Cardiac muscle cell (in vitro differentiated cells and primary cell): ENCODE results near the gene DDX10. TPM values are rescaled to one million over a fixed set of nuclear protein-coding genes. Genes with fewer than 3 reads are reported as not detected.

Source experiments
- DNase-seq, 2 donors: peaks; one replicate each; pipeline versions ENCODE4 v3.0.0 to v3.0.0-alpha.2; 2010 to 2017; ENCODE audit warnings: low read depth in 1 of 2, low spot score in 1 of 2
- H3K27ac ChIP-seq: fragments of 200-600 bp; sonication (generic); 2 replicates; pipeline ENCODE4 v1.5.1; 2016
- H3K27me3 ChIP-seq: fragments of 200-600 bp; sonication (generic); 2 replicates; pipeline ENCODE4 v1.6.0; 2016; ENCODE audit warnings: control low read depth
- H3K36me3 ChIP-seq: fragments of 200-600 bp; sonication (generic); 2 replicates; pipeline ENCODE4 v1.5.1; 2016; ENCODE audit warnings: control low read depth
- H3K4me1 ChIP-seq: fragments of 200-600 bp; sonication (generic); 2 replicates; pipeline ENCODE4 v1.8.1; 2017; ENCODE audit warnings: low read depth, mild to moderate bottlenecking, mixed run types
- H3K4me3 ChIP-seq: fragments of 200-600 bp; sonication (generic); 2 replicates; pipeline ENCODE4 v1.5.1; 2016; ENCODE audit warnings: mild to moderate bottlenecking
- H3K9me3 ChIP-seq: fragments of 200-600 bp; sonication (generic); 2 replicates; pipeline ENCODE4 v1.5.1; 2017; ENCODE audit warnings: low read depth, mild to moderate bottlenecking, control low read depth
- CTCF ChIP-seq: IDR thresholded peaks from 2 replicates; pipeline ENCODE4 v1.5.1; 2012; ENCODE audit warnings: low read depth, mild to moderate bottlenecking, low read length
- polyA plus RNA-seq: library from polyadenylated mRNA; unstranded; fragments of >200 nt; fragmentation: Nextera tagmentation; extraction: Ambion mirVana; gene quantifications from 2 replicates; pipeline ENCODE4 v1.2.1, GENCODE V29; 2016
- total RNA-seq: library from RNA; depleted of rRNA; stranded (reverse); fragments of >200 nt; gene quantifications from 2 replicates; pipeline ENCODE4 v1.2.3, GENCODE V29; 2016

DDX10 gene
- total and polyA plus RNA-seq, 2 experiments from 2014 or later: 16.0 to 17.9 TPM

- no peak overlapping the region for H3K27ac ChIP-seq
- no peaks in the 10 kb centered on the region for H3K27me3 ChIP-seq
Measured at GRCh38 chr11:108622341-108622740, 42.5 kb upstream of the DDX10 start.

GRCh38 chr11:108624196-108624925 is 40.5 kb upstream of the DDX10 start:
- Histone ChIP-seq H3K36me3 (no peaks in the 10 kb centered on the region), H3K27ac (no peak overlapping the region), H3K9me3 (no peaks in the 10 kb centered on the region), H3K4me1 (peaks cover 12% of the 10 kb centered on the region), H3K27me3 (no peaks in the 10 kb centered on the region), H3K4me3 (no peak overlapping the region)
- no peak for TF ChIP-seq CTCF
- no peak for DNase-seq

More at GRCh38 chr11:108622341-108622740, 42.5 kb upstream of the DDX10 start:
- no peak for DNase-seq
- Histone ChIP-seq H3K9me3 (no peaks in the 10 kb centered on the region), H3K36me3 (no peaks in the 10 kb centered on the region), H3K4me1 (peaks cover 13% of the 10 kb centered on the region), H3K4me3 (no peak overlapping the region)
- no peak for TF ChIP-seq CTCF

- TF ChIP-seq CTCF: no peak
- no peak overlapping the region for H3K27ac ChIP-seq
- no peak for DNase-seq
- no peaks in the 10 kb centered on the region for H3K9me3 ChIP-seq
- H3K4me1 ChIP-seq: no peaks in the 10 kb centered on the region
- H3K36me3 ChIP-seq: no peaks in the 10 kb centered on the region
- no peaks in the 10 kb centered on the region for H3K27me3 ChIP-seq
- H3K4me3 ChIP-seq: no peak overlapping the region
Measured at GRCh38 chr11:108628326-108628725, 36.5 kb upstream of the DDX10 start.

DNA sequence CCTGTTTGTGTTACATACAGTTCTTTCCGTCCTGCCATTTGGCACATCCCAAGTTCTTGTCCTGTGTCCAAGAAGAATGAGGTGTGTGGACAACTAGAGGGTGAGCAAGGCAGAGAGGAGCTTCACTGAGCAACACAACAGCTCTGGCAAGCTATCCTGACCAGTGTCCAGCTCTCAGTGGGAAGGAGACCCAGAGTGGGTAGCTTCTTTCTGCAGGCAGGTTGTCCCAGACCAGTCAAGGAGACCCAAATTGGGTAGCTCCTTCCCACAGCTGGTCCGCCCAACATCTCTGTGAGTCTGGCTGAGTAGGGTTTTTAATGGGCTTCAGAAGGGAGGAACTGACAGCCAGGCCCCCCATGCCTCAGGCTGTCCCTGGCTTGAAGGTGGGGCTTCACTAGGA is 36.1 kb upstream of the DDX10 start:
- no peak for DNase-seq
- H3K4me3 ChIP-seq: no peak overlapping the region

DNA sequence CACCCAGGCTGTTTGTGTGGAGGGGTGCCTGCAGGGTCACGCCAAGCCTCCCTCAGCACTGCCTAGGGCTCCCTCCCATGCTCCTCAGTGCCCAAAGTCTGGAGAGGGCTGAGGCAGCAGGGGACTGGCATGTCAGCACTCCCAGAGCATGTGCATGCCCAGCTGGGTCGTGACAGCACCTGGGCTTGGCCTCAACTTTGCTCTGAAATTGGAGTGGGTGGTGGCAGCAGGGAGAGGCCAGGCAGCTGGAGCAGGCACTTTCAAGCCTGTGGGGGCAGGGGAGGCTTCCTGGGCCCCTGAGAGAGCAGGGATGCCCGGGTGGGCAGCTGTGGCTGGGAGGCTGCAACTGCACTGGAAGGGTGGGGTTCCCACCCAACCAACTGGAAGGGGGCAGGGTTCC is 35.6 kb upstream of the DDX10 start:
- DNase-seq: no peak
- TF ChIP-seq CTCF: no peak
- no peak overlapping the region for H3K27ac ChIP-seq

More for the DNA sequence above, 36.1 kb upstream of the DDX10 start:
- Histone ChIP-seq H3K36me3 (no peaks in the 10 kb centered on the region), H3K9me3 (no peaks in the 10 kb centered on the region), H3K27ac (no peak overlapping the region), H3K4me1 (no peaks in the 10 kb centered on the region), H3K27me3 (no peaks in the 10 kb centered on the region)
- TF ChIP-seq CTCF: no peak

More for the DNA sequence above, 35.6 kb upstream of the DDX10 start:
- no peaks in the 10 kb centered on the region for H3K4me1 ChIP-seq
- no peak overlapping the region for H3K4me3 ChIP-seq
- H3K36me3 ChIP-seq: no peaks in the 10 kb centered on the region
- H3K27me3 ChIP-seq: no peaks in the 10 kb centered on the region
- no peaks in the 10 kb centered on the region for H3K9me3 ChIP-seq
